ENCODE measurements around the gene ABCC11.
"Not testable (repeated sequence)": the region's sequence is repeated elsewhere in the genome, so short reads cannot be mapped to it uniquely, and the experiment has no call there.

- not testable (repeated sequence) for TF ChIP-seq CTCF, POLR2A (IDR thresholded peaks at IDR 0.05)
Observed at GRCh38 chr16:48181746-48182520, 65.4 kb downstream of the ABCC11 start.

All from prostate gland (tissue), 2 donors.